Measurements from ENCODE around the gene BMP6. TPM values are rescaled to one million over a fixed set of nuclear protein-coding genes. Genes with fewer than 3 reads are reported as not detected.
"Not testable (repeated sequence)": the region's sequence is repeated elsewhere in the genome, so short reads cannot be mapped to it uniquely, and the experiment has no call there.

Gene BMP6
- total RNA-seq, 1 donor from 2014 or later = 0.97 TPM

DNA sequence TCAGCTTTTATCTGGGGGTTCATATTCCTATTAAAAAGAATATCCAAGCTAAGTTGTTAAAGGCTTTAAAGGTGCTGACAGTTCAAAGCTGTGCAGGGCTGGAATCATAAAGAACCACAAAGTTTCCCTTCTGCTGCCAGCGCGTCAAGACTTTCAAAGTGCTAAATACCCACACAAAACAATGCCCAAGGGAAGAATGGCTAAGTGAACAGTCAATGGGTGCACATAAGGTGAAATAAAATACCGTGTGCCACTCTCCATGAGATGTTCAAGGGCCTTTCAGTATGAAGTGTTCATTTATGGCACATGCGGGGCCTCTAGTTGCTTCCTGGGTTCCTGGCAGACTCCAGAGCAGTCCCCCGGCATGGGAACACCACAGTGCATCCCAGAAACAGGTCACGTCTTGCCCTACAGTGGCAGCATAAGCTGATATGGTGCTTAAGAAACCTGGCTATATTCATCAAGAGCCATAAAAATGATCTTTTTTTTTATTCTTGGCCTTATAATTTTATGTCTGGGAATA, 170.6 kb downstream of the BMP6 start:
- Mint-ChIP-seq H3K27me3 (ENCODE audit: unreplicated experiment) (peaks cover 2% of the 10 kb centered on the region), H3K4me1 (ENCODE audit: unreplicated experiment) (no peaks in the 10 kb centered on the region), H3K9me3 (ENCODE audit: unreplicated experiment) (no peaks in the 10 kb centered on the region), H3K27ac (ENCODE audit: unreplicated experiment) (no peak overlapping the region), H3K36me3 (ENCODE audit: low read depth, unreplicated experiment) (peaks cover 52% of the 10 kb centered on the region), H3K4me3 (ENCODE audit: unreplicated experiment) (no peak overlapping the region)
- DNase-seq (ENCODE audit: low spot score) = no peak
- TF ChIP-seq, protein P1, sequence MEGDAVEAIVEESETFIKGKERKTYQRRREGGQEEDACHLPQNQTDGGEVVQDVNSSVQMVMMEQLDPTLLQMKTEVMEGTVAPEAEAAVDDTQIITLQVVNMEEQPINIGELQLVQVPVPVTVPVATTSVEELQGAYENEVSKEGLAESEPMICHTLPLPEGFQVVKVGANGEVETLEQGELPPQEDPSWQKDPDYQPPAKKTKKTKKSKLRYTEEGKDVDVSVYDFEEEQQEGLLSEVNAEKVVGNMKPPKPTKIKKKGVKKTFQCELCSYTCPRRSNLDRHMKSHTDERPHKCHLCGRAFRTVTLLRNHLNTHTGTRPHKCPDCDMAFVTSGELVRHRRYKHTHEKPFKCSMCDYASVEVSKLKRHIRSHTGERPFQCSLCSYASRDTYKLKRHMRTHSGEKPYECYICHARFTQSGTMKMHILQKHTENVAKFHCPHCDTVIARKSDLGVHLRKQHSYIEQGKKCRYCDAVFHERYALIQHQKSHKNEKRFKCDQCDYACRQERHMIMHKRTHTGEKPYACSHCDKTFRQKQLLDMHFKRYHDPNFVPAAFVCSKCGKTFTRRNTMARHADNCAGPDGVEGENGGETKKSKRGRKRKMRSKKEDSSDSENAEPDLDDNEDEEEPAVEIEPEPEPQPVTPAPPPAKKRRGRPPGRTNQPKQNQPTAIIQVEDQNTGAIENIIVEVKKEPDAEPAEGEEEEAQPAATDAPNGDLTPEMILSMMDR (IDR thresholded peaks at IDR 0.05; ENCODE audit: unreplicated experiment) = no peak

DNA sequence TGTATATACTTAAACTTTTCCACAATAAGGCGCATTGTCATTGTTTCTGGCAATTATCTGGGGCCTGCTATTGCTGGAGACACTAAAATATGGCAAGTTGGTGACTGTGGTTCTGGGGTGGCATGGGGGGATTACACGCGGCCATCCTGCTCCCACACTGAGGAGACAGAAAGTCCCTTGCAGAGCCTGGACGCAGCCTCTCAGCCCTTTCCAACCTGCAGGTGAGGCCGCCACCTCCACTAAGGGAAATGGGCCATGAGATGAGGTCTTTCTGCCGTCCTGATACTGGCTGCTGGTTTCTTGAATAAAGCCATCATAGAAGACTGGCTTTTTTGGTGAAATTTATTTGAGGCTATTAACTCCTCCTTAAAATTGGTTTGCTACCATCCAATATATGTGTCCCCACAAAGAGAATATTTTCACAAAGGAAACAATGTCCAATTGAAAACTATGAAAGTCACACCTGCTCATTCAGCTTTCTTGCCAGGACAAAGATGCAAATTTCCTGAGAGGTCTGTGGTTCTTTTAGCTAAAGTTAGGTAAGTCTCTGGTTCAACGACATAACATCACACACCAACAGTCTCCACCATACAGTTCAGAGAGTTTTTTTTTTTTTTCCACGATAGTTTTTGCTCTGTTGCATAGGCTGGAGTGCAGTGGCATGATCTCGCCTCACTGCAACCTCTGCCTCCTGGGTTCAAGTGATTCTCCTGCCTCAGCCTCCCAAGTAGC, 171.7 kb downstream of the BMP6 start:
- Mint-ChIP-seq H3K27me3 (ENCODE audit: unreplicated experiment) (peaks cover under 1% of the 10 kb centered on the region), H3K36me3 (ENCODE audit: low read depth, unreplicated experiment) (peaks cover 47% of the 10 kb centered on the region), H3K4me3 (ENCODE audit: unreplicated experiment) (no peak overlapping the region), H3K27ac (ENCODE audit: unreplicated experiment) (no peak overlapping the region), H3K9me3 (ENCODE audit: unreplicated experiment) (no peaks in the 10 kb centered on the region), H3K4me1 (ENCODE audit: unreplicated experiment) (peaks cover 3% of the 10 kb centered on the region)
- no peak for DNase-seq (ENCODE audit: low spot score)
- TF ChIP-seq, protein P1 (IDR thresholded peaks at IDR 0.05; ENCODE audit: unreplicated experiment) = no peak

DNA sequence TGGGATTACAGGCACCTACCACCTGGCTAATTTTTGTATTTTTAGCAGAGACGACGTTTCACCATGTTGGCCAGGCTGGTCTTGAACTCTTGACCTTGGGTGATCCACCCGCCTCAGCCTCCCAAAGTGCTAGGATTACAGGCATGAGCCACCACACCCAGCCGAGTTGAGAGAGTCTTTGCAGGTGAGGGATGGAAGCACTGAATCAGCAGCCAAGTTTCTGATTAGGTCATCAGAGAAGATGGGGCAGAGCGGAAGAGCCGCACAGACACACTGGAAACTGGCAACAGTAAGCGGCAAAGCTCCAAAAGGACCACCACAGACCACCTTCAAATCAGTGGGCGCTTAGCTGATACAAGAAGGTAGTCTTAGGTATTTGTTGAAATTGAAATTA, 172.3 kb downstream of the BMP6 start:
- not testable (repeated sequence) for DNase-seq (ENCODE audit: low spot score); H3K27me3 Mint-ChIP-seq (ENCODE audit: unreplicated experiment); H3K4me3 Mint-ChIP-seq (ENCODE audit: unreplicated experiment); H3K27ac Mint-ChIP-seq (ENCODE audit: unreplicated experiment); H3K9me3 Mint-ChIP-seq (ENCODE audit: unreplicated experiment); H3K4me1 Mint-ChIP-seq (ENCODE audit: unreplicated experiment)
- H3K36me3 Mint-ChIP-seq (ENCODE audit: low read depth, unreplicated experiment) = peaks cover 50% of the 10 kb centered on the region

DNA sequence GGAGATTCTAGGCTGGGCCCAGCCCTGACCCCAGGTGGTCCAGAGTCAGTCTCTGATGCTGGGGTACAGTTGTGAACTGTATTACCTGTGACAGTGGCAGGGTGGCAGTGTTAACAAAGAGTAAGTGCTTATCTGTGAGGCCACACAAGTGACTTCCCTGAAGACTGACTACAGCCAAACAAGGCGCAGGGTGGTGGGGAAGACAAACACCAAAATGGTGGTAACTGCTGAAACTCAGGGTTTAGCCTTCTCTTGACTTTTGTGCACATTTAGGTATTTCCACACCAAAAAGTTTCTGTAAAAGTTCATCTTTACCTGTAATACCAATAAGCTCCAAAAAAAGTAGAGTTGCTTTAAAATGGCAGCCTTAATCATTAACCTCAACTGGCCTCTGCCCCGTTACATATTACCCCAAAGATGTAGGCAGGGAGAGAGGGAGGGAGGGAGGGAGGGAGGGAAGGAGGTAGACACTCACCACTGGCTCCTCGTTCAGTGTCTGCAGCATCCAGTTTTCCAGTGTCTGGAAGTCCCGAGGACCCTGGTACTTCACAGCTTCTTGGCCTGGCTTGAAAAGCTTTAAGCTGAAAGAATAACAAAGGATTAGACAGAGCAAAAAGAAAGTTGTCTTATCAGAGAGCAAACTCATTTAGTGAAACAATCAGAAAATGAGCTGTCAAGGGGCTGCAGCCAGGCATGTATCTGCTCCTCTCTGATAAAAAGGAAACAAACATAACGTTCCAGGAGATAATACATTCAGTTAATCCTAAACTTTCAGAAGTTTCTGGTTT, 173.4 kb downstream of the BMP6 start:
- TF ChIP-seq, protein P1 (IDR thresholded peaks at IDR 0.05; ENCODE audit: unreplicated experiment) = no peak
- Mint-ChIP-seq H3K4me1 (ENCODE audit: unreplicated experiment) (peaks cover 6% of the 10 kb centered on the region), H3K4me3 (ENCODE audit: unreplicated experiment) (no peak overlapping the region), H3K36me3 (ENCODE audit: low read depth, unreplicated experiment) (peaks cover 44% of the 10 kb centered on the region), H3K27me3 (ENCODE audit: unreplicated experiment) (no peaks in the 10 kb centered on the region), H3K9me3 (ENCODE audit: unreplicated experiment) (no peaks in the 10 kb centered on the region), H3K27ac (ENCODE audit: unreplicated experiment) (no peak overlapping the region)
- no peak for DNase-seq (ENCODE audit: low spot score)

DNA sequence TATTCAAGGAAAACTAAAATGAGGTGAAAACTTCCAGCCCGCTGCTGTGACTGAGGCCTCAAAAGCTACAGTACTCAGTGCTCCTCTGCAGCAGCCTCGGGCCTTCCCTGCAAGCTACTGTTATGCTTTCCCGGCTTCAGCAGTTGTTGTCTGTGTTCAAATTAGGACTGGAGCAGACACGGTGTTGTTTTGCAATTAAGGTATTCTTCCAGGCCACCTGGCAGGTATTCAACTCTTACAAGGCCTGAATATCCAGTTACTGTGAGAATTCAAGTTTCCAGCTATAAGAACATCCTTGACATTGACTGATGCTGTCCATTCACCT, 174.0 kb downstream of the BMP6 start:
- Mint-ChIP-seq H3K4me3 (ENCODE audit: unreplicated experiment) (no peak overlapping the region), H3K9me3 (ENCODE audit: unreplicated experiment) (no peaks in the 10 kb centered on the region), H3K4me1 (ENCODE audit: unreplicated experiment) (peaks cover 6% of the 10 kb centered on the region), H3K27me3 (ENCODE audit: unreplicated experiment) (no peaks in the 10 kb centered on the region), H3K27ac (ENCODE audit: unreplicated experiment) (no peak overlapping the region), H3K36me3 (ENCODE audit: low read depth, unreplicated experiment) (peaks cover 42% of the 10 kb centered on the region)
- TF ChIP-seq, protein P1 (IDR thresholded peaks at IDR 0.05; ENCODE audit: unreplicated experiment) = no peak
- no peak for DNase-seq (ENCODE audit: low spot score)
